H1 (cell line): ENCODE measurements around the gene NTN4. TPM values are rescaled to one million over a fixed set of nuclear protein-coding genes. Genes with fewer than 3 reads are reported as not detected.

Source experiments
- ATF2 ChIP-seq: IDR thresholded peaks from 2 replicates; pipeline ENCODE4 v1.6.1; 2012; ENCODE audit warnings: low read length, inconsistent platforms
- CBX5 ChIP-seq: fragments of 300-800, 300-1000 bp; sonication (generic); IDR thresholded peaks from 2 replicates; pipeline ENCODE4 v1.7.1; 2016; ENCODE audit warnings: antibody characterized with exemption, low read length, low read depth
- HDAC2 ChIP-seq, 2 experiments: fragments of 300-600 bp in 1 of 2; sonication (generic) in 1 of 2; IDR thresholded peaks; 2 replicates each; pipeline ENCODE4 v1.6.1; 2011 to 2012; ENCODE audit warnings: low read depth in 2 of 2, low read length in 2 of 2, mild to moderate bottlenecking in 2 of 2, moderate library complexity in 2 of 2, borderline replicate concordance in 1 of 2, inconsistent platforms in 1 of 2
- RXRA ChIP-seq: IDR thresholded peaks from 2 replicates; pipeline ENCODE4 v1.6.1; 2011; ENCODE audit warnings: low read depth, mild to moderate bottlenecking, low read length, moderate library complexity; ENCODE audit not compliant: insufficient read depth
- TAF1 ChIP-seq: IDR thresholded peaks from 2 replicates; pipeline ENCODE4 v1.6.1; 2011; ENCODE audit warnings: mild to moderate bottlenecking, low read depth, low read length
- polyA plus RNA-seq, 7 experiments: library from polyadenylated mRNA; depleted of rRNA in 3 of 7; stranded (reverse) in 5 of 7; unstranded in 2 of 7; fragments of >200 nt in 5 of 7; fragments of 200-250 nt in 2 of 7; gene quantifications; 1 replicate in 5 of 7; 2 replicates in 1 of 7; 4 replicates in 1 of 7; pipeline versions ENCODE4 v1.2.1 to v1.2.3, GENCODE V29; 2011 to 2013; ENCODE audit warnings: missing spikeins in 2 of 7, mixed read lengths in 2 of 7
- total RNA-seq: library from RNA; stranded (reverse); fragmentation: NEBNext Ultra II Directional; extraction: Animal tissue kit (Norgen Biotek cat#: 25700); gene quantifications from 2 replicates; pipeline ENCODE4 v1.2.1, GENCODE V29; 2021

The NTN4 gene
- total and polyA plus RNA-seq, 2 of the 8 experiments (the other 6 are each of a cell fraction or from before 2014, with no cell fraction given): 0.74 to 1.3 TPM

- no peak for TF ChIP-seq ATF2
- TF ChIP-seq TAF1: no peak
- no peak for TF ChIP-seq CBX5
- no peak for TF ChIP-seq RXRA
- no peak for TF ChIP-seq HDAC2 (IDR thresholded peaks at IDR 0.05; ENCODE audit: borderline replicate concordance in 1 of 2, low read depth in 2 of 2, low read length in 2 of 2)
- TF ChIP-seq, all 59 proteins: peak for 0
These were observed 153.0 kb downstream of the NTN4 start (continued) for GRCh38 chr12:95637471-95638155.
